IMR-90 (cell line): ENCODE data around the gene MPL. TPM values are rescaled to one million over a fixed set of nuclear protein-coding genes. Genes with fewer than 3 reads are reported as not detected.

Experiments used
- ATAC-seq: fragments of 200-7000 bp; cut with Tn5 transposase; 2 replicates; pipeline ENCODE4 v1.9.1; 2020; ENCODE audit warnings: low read depth, mild to moderate bottlenecking, moderate library complexity
- BruUV-seq: library from RNA; stranded (reverse); fragments of 400-500 nt; replicated peaks from 2 replicates; lab custom pipeline; 2021; lab: Mats Ljungman, UMichigan
- CTCF ChIA-PET: fragments of 300-600 bp; formaldehyde crosslinking; extraction: SDS; loops from one replicate; lab custom pipeline; 2021; ENCODE audit warnings: antibody characterized with exemption; lab: Yijun Ruan, JAX
- POLR2A ChIA-PET: fragments of 300-600 bp; sonication (Branson Sonifier 250); formaldehyde crosslinking; loops from one replicate; lab custom pipeline; 2022; ENCODE audit warnings: antibody characterized with exemption; ENCODE audit not compliant: unreplicated experiment; lab: Charles Lee
- DNase-seq: peaks from one replicate; pipeline ENCODE4 v3.0.0; 2013
- H2AFZ ChIP-seq: replicated peaks from 2 replicates; pipeline ENCODE3; 2013; ENCODE audit warnings: low read length, mild to moderate bottlenecking; ENCODE audit not compliant: poor library complexity
- H2AK5ac ChIP-seq: 2 replicates; pipeline ENCODE4 v1.6.1; 2013; ENCODE audit warnings: low read depth, low read length, inconsistent platforms
- H2AK9ac ChIP-seq: replicated peaks from 2 replicates; pipeline ENCODE3; 2013; ENCODE audit warnings: mild to moderate bottlenecking, low read depth, low read length, moderate library complexity; ENCODE audit not compliant: poor library complexity
- H2BK120ac ChIP-seq: 2 replicates; pipeline ENCODE4 v1.6.1; 2013; ENCODE audit warnings: low read depth, low read length, inconsistent platforms
- H2BK15ac ChIP-seq: 3 replicates; pipeline ENCODE4 v1.6.1; 2013; ENCODE audit warnings: low read depth, low read length, inconsistent platforms
- H2BK20ac ChIP-seq: 2 replicates; pipeline ENCODE4 v1.6.1; 2013; ENCODE audit warnings: low read depth, mild to moderate bottlenecking, inconsistent platforms, low read length, moderate library complexity
- H2BK5ac ChIP-seq: 2 replicates; pipeline ENCODE4 v1.6.1; 2013; ENCODE audit warnings: mild to moderate bottlenecking, low read depth, low read length, inconsistent platforms; ENCODE audit not compliant: poor library complexity, severe bottlenecking
- H3K14ac ChIP-seq: replicated peaks from 2 replicates; pipeline ENCODE4 v1.6.1; 2013; ENCODE audit warnings: low read depth, low read length, inconsistent platforms
- H3K18ac ChIP-seq: 2 replicates; pipeline ENCODE4 v1.6.1; 2013; ENCODE audit warnings: low read depth, low read length, control low read depth
- H3K23ac ChIP-seq: 2 replicates; pipeline ENCODE4 v1.6.1; 2013; ENCODE audit warnings: low read depth, low read length, inconsistent platforms
- H3K27ac ChIP-seq: 2 replicates; pipeline ENCODE4 v1.5.1; 2013; ENCODE audit warnings: mild to moderate bottlenecking, control low read depth, low read length; ENCODE audit not compliant: insufficient read depth
- H3K27me3 ChIP-seq: 2 replicates; pipeline ENCODE4 v1.6.1; 2013; ENCODE audit warnings: low read length; ENCODE audit not compliant: control insufficient read depth, insufficient read depth
- H3K36me3 ChIP-seq: 2 replicates; pipeline ENCODE4 v1.6.1; 2013; ENCODE audit warnings: low read length, mixed read lengths; ENCODE audit not compliant: control insufficient read depth, insufficient read depth
- H3K4ac ChIP-seq: 2 replicates; pipeline ENCODE4 v1.6.1; 2013; ENCODE audit warnings: low read depth, low read length, inconsistent platforms
- H3K4me1 ChIP-seq: 2 replicates; pipeline ENCODE4 v1.6.1; 2013; ENCODE audit warnings: low read length, mixed read lengths; ENCODE audit not compliant: control insufficient read depth, insufficient read depth
- H3K4me2 ChIP-seq: 2 replicates; pipeline ENCODE4 v1.6.1; 2013; ENCODE audit warnings: low read depth, mild to moderate bottlenecking, control low read depth, low read length, moderate library complexity
- H3K4me3 ChIP-seq: 2 replicates; pipeline ENCODE4 v1.5.1; 2013; ENCODE audit warnings: low read depth, mild to moderate bottlenecking, control low read depth, low read length, moderate library complexity; ENCODE audit not compliant: insufficient read depth
- H3K56ac ChIP-seq: 2 replicates; pipeline ENCODE4 v1.6.1; 2013; ENCODE audit warnings: low read length, inconsistent platforms; ENCODE audit not compliant: insufficient read depth; ENCODE audit errors: extremely low read depth
- H3K79me1 ChIP-seq, 2 experiments: 2 replicates each; pipeline ENCODE4 v1.6.1; 2013; ENCODE audit warnings: low read length in 2 of 2, inconsistent platforms in 1 of 2, low read depth in 1 of 2
- H3K9ac ChIP-seq: 2 replicates; pipeline ENCODE4 v1.6.1; 2013; ENCODE audit warnings: low read depth, low read length, control low read depth
- H3K9me1 ChIP-seq: 2 replicates; pipeline ENCODE4 v1.6.1; 2013; ENCODE audit warnings: low read length, inconsistent platforms; ENCODE audit not compliant: insufficient read depth
- H3K9me3 ChIP-seq: 2 replicates; pipeline ENCODE4 v1.6.1; 2013; ENCODE audit warnings: low read length; ENCODE audit not compliant: control insufficient read depth, insufficient read depth
- H4K20me1 ChIP-seq: 2 replicates; pipeline ENCODE4 v1.6.1; 2013; ENCODE audit warnings: low read length, inconsistent platforms; ENCODE audit not compliant: insufficient read depth
- H4K5ac ChIP-seq: 2 replicates; pipeline ENCODE4 v1.6.1; 2013; ENCODE audit warnings: mild to moderate bottlenecking, low read depth, low read length, control low read depth
- H4K8ac ChIP-seq, 2 experiments: 2 replicates each; pipeline ENCODE4 v1.6.1; 2013; ENCODE audit warnings: low read depth in 2 of 2, low read length in 2 of 2, control low read depth in 1 of 2, inconsistent platforms in 1 of 2
- H4K91ac ChIP-seq: 2 replicates; pipeline ENCODE4 v1.6.1; 2013; ENCODE audit warnings: low read depth, low read length, inconsistent platforms; ENCODE audit not compliant: insufficient read depth
- BHLHE40 ChIP-seq: fragments of 150-350 bp; IDR thresholded peaks from 2 replicates; pipeline ENCODE4 v1.6.1; 2016; ENCODE audit warnings: mild to moderate bottlenecking, low read depth, low read length
- CEBPB ChIP-seq: IDR thresholded peaks from 2 replicates; pipeline ENCODE4 v1.6.1; 2012; ENCODE audit warnings: low read depth, low read length, improper control_type of control experiment
- CHD1 ChIP-seq: IDR thresholded peaks from 2 replicates; pipeline ENCODE4 v1.6.1; 2012; ENCODE audit warnings: low read depth, low read length, improper control_type of control experiment
- FOS ChIP-seq: fragments of 150-350 bp; IDR thresholded peaks from 2 replicates; pipeline ENCODE4 v1.6.1; 2016; ENCODE audit warnings: low read depth, low read length
- MAFK ChIP-seq: IDR thresholded peaks from 2 replicates; pipeline ENCODE4 v1.6.1; 2012; ENCODE audit warnings: low read depth, low read length, improper control_type of control experiment
- MAZ ChIP-seq: IDR thresholded peaks from 2 replicates; pipeline ENCODE4 v1.6.1; 2012; ENCODE audit warnings: low read depth, mild to moderate bottlenecking, low read length, improper control_type of control experiment, moderate library complexity, borderline replicate concordance
- MXI1 ChIP-seq: IDR thresholded peaks from 2 replicates; pipeline ENCODE4 v1.6.1; 2012; ENCODE audit warnings: low read depth, mild to moderate bottlenecking, low read length, moderate library complexity, borderline replicate concordance
- NFE2L2 ChIP-seq: fragments of 150-350 bp; IDR thresholded peaks from 2 replicates; pipeline ENCODE4 v1.6.1; 2016; ENCODE audit warnings: low read depth, mild to moderate bottlenecking, low read length
- POLR2A ChIP-seq: IDR thresholded peaks from 2 replicates; pipeline ENCODE4 v1.6.1; 2012; ENCODE audit warnings: mild to moderate bottlenecking, low read depth, low read length
- RAD21 ChIP-seq: IDR thresholded peaks from 2 replicates; pipeline ENCODE4 v1.6.1; 2012; ENCODE audit warnings: low read length, improper control_type of control experiment
- RCOR1 ChIP-seq: IDR thresholded peaks from 2 replicates; pipeline ENCODE4 v1.6.1; 2012; ENCODE audit warnings: mild to moderate bottlenecking, low read length, improper control_type of control experiment; ENCODE audit not compliant: insufficient replicate concordance
- RFX5 ChIP-seq: IDR thresholded peaks from 2 replicates; pipeline ENCODE4 v1.8.0; 2012; ENCODE audit warnings: low read depth, mild to moderate bottlenecking, low read length, moderate library complexity
- SMC3 ChIP-seq: fragments of 150-350 bp; IDR thresholded peaks from 2 replicates; pipeline ENCODE4 v1.6.1; 2016; ENCODE audit warnings: low read depth, mild to moderate bottlenecking, antibody characterized with exemption, low read length, moderate library complexity
- WGBS, 2 experiments: methylation state at CpG; one replicate each; pipeline versions ENCODE4 v1.1.5 to v1.1.7; 2013; ENCODE audit warnings: missing lambda C conversion rate in 2 of 2; ENCODE audit not compliant: insufficient read length in 1 of 2; ENCODE audit errors: extremely low coverage in 2 of 2; 5-methylcytosine and 5-hydroxymethylcytosine counted together
- dilution Hi-C: fragments of 300-500 bp; cut with HindIII; formaldehyde crosslinking; loops from one replicate; pipeline ENCODE4 v1.14.3; 2018; ENCODE audit warnings: low sequenced_read_pairs; ENCODE audit not compliant: unreplicated experiment
- in situ Hi-C: fragments of 300-500 bp; cut with MboI; formaldehyde crosslinking; loops from 3 replicates; pipeline ENCODE4 v1.14.3; 2019; ENCODE audit warnings: low sequenced_read_pairs, inconsistent platforms, mixed read lengths
- intact Hi-C: fragments of 100-400 bp; cut with micrococcal nuclease; formaldehyde crosslinking; loops from 2 replicates; pipeline ENCODE4 v1.10.0; 2022
- polyA plus RNA-seq, 3 experiments: library from polyadenylated mRNA; depleted of rRNA; stranded (reverse); fragments of >200 nt; gene quantifications; 2 replicates each; pipeline ENCODE4 v1.2.3, GENCODE V29; 2012; ENCODE audit warnings: low replicate concordance in 1 of 3
- total RNA-seq: library from RNA; depleted of rRNA; stranded (reverse); fragments of >200 nt; gene quantifications from 2 replicates; pipeline ENCODE4 v1.2.3, GENCODE V29; 2012
- TF ChIP-seq, protein P1 (sequence below): conservative IDR thresholded peaks from 2 replicates; pipeline ENCODE4 v1.5.1; 2012; ENCODE audit warnings: mild to moderate bottlenecking, low read depth, low read length, improper control_type of control experiment
- TF ChIP-seq, protein P2 (sequence below): fragments of 150-350 bp; IDR thresholded peaks from 2 replicates; pipeline ENCODE4 v1.6.1; 2016; ENCODE audit warnings: low read depth, mild to moderate bottlenecking, low read length, moderate library complexity, borderline replicate concordance
- TF ChIP-seq, protein P3 (sequence below): fragments of 150-350 bp; IDR thresholded peaks from 2 replicates; pipeline ENCODE4 v1.6.1; 2017; ENCODE audit warnings: mild to moderate bottlenecking, antibody characterized with exemption, low read length, low read depth

Gene MPL
- total and polyA plus RNA-seq, 2 of the 4 experiments (the other 2 are of a cell fraction): 0.12 TPM; not detected in 1

DNA sequence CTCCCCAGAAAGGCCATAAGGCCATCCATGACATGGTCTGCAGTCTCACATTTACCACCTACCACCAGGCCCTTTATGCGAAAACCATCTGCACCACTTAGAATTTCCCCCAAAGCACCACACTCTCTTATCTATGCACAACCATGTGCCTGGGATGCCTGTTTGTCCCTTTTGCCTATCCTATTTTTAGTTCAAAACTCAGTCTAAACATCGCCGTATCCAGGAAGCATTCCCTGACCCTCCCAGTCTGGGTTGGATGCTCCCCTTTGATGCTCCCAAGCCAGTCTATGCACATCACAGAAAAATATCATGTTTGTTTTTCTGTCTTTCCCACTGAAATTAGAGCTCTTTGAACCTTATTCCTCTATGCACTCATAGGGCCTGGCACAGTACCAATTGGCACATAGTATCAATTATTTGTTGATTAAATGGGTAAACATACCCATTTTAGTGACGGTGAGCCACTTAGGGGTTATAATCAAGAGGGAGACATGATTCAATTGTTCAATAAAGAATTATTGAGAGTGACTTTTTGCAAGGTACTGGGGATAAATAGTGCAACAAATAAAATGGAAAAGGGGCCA, 6.7 kb downstream of the MPL start:
- Histone ChIP-seq H3K27me3 (peaks cover 7% of the 10 kb centered on the region; the same call in 1 of the 2 replicates), H3K14ac (no peak overlapping the region), H3K9me3 (no peaks in the 10 kb centered on the region), H2BK120ac (no peak overlapping the region), H3K36me3 (no peaks in the 10 kb centered on the region), H3K79me1 (no peaks in the 10 kb centered on the region), H2AK5ac (no peak overlapping the region), H4K20me1 (no peaks in the 10 kb centered on the region), H3K4me2 (no peak overlapping the region), H3K9me1 (peaks cover 9% of the 10 kb centered on the region), H3K56ac (no peak overlapping the region), H2BK5ac (no peak overlapping the region), H3K4me3 (no peak overlapping the region), H4K5ac (no peak overlapping the region), H4K8ac (no peak overlapping the region), H2BK15ac (no peak overlapping the region), H2BK20ac (no peak overlapping the region), H2AK9ac (no peak overlapping the region), H3K4me1 (peaks cover 10% of the 10 kb centered on the region), H2AFZ (no peak overlapping the region), H3K23ac (no peak overlapping the region), H3K27ac (no peak overlapping the region), H3K4ac (no peak overlapping the region), H3K18ac (no peak overlapping the region), H3K9ac (no peak overlapping the region), H4K91ac (no peak overlapping the region; the same call in 1 of the 2 replicates)
- ATAC-seq (no peak), DNase-seq (no peak)
- in situ Hi-C loops (loop anchor here (5.0 kb wide), 1 partner anchor 37 kb away; no protein-coding TSS in a partner anchor), intact Hi-C loops (no loop called here), dilution Hi-C loops (no loop called here)
- 33% methylated on average over 2 of the region's 4 CpGs; no CpG with 5 or more reads in 1 of the 2 experiments for WGBS, 2 experiments
- ChIA-PET POLR2A (no interaction called here), CTCF (no interaction called here)
- BruUV-seq: no TSS peak
- no peak for TF ChIP-seq NFE2L2
- TF ChIP-seq RFX5: no peak
- TF ChIP-seq MXI1: no peak
- TF ChIP-seq, protein P1, sequence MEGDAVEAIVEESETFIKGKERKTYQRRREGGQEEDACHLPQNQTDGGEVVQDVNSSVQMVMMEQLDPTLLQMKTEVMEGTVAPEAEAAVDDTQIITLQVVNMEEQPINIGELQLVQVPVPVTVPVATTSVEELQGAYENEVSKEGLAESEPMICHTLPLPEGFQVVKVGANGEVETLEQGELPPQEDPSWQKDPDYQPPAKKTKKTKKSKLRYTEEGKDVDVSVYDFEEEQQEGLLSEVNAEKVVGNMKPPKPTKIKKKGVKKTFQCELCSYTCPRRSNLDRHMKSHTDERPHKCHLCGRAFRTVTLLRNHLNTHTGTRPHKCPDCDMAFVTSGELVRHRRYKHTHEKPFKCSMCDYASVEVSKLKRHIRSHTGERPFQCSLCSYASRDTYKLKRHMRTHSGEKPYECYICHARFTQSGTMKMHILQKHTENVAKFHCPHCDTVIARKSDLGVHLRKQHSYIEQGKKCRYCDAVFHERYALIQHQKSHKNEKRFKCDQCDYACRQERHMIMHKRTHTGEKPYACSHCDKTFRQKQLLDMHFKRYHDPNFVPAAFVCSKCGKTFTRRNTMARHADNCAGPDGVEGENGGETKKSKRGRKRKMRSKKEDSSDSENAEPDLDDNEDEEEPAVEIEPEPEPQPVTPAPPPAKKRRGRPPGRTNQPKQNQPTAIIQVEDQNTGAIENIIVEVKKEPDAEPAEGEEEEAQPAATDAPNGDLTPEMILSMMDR: no peak
- TF ChIP-seq, protein P2, sequence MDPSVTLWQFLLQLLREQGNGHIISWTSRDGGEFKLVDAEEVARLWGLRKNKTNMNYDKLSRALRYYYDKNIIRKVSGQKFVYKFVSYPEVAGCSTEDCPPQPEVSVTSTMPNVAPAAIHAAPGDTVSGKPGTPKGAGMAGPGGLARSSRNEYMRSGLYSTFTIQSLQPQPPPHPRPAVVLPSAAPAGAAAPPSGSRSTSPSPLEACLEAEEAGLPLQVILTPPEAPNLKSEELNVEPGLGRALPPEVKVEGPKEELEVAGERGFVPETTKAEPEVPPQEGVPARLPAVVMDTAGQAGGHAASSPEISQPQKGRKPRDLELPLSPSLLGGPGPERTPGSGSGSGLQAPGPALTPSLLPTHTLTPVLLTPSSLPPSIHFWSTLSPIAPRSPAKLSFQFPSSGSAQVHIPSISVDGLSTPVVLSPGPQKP: no peak
- no peak for TF ChIP-seq RCOR1
- TF ChIP-seq SMC3: no peak
- no peak for TF ChIP-seq RAD21
- TF ChIP-seq CHD1: no peak
- no peak for TF ChIP-seq CEBPB
- TF ChIP-seq BHLHE40: no peak
- TF ChIP-seq MAZ: no peak
- TF ChIP-seq FOS: no peak
- TF ChIP-seq, protein P3, sequence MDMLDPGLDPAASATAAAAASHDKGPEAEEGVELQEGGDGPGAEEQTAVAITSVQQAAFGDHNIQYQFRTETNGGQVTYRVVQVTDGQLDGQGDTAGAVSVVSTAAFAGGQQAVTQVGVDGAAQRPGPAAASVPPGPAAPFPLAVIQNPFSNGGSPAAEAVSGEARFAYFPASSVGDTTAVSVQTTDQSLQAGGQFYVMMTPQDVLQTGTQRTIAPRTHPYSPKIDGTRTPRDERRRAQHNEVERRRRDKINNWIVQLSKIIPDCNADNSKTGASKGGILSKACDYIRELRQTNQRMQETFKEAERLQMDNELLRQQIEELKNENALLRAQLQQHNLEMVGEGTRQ: no peak
- TF ChIP-seq POLR2A: no peak
- TF ChIP-seq MAFK: no peak
